HG03457 (cell line): ENCODE results near the gene CARM1.
A peak's percentile ranks its signal among the peaks of the same experiment; 100 is the strongest.
"Not testable (repeated sequence)": the region's sequence is repeated elsewhere in the genome, so short reads cannot be mapped to it uniquely, and the experiment has no call there.

Experiments
- ATAC-seq: cut with Tn5 transposase; IDR thresholded peaks from one replicate; pipeline ENCODE4 v1.9.1; 2021; ENCODE audit warnings: moderate number of reproducible peaks; ENCODE audit not compliant: unreplicated experiment

The CARM1 gene

GRCh38 chr19:10927730-10928562 is 56.6 kb downstream of the CARM1 start:
- no peak for ATAC-seq

- peak; percentile 59 for ATAC-seq
Measured at GRCh38 chr19:10928563-10929401, 57.4 kb downstream of the CARM1 start, which contains the start of the genes TIMM29 and YIPF2. Gene TIMM29, plus strand, starts transcription at chr19:10928811. Its CDS starts 12 bp downstream, at chr19:10928823. Gene YIPF2, minus strand, starts transcription at chr19:10928639. Its CDS starts 229 bp downstream, at chr19:10928410.

- ATAC-seq: no peak
Measured at GRCh38 chr19:10929402-10929794, 58.0 kb downstream of the CARM1 start.

- no peak for ATAC-seq
Measured at GRCh38 chr19:10935371-10936059, 64.2 kb downstream of the CARM1 start.

GRCh38 chr19:10936661-10937084 is 65.3 kb downstream of the CARM1 start:
- no peak for ATAC-seq

GRCh38 chr19:10941649-10942048 is 70.3 kb downstream of the CARM1 start:
- not testable (repeated sequence) for ATAC-seq

- ATAC-seq: not testable (repeated sequence)
Measured at GRCh38 chr19:10943412-10943811, 72.1 kb downstream of the CARM1 start.

- ATAC-seq: no peak
Measured at GRCh38 chr19:10945264-10945663, 73.9 kb downstream of the CARM1 start.

- no peak for ATAC-seq
Measured at GRCh38 chr19:10946958-10947657, 75.8 kb downstream of the CARM1 start.

GRCh38 chr19:10952809-10953208 is 81.5 kb downstream of the CARM1 start:
- no peak for ATAC-seq

- not testable (repeated sequence) for ATAC-seq
Measured at GRCh38 chr19:10959277-10959968, 88.1 kb downstream of the CARM1 start.

GRCh38 chr19:10960314-10961072 is 89.1 kb downstream of the CARM1 start, which contains the start of gene SMARCA4:
Gene SMARCA4, plus strand, starts transcription at chr19:10961030. Its CDS starts 23,122 bp downstream, at chr19:10984152.
- ATAC-seq: peak; percentile 63

- ATAC-seq: peak; percentile 25
Measured at GRCh38 chr19:10961073-10961860, 89.9 kb downstream of the CARM1 start.

- no peak for ATAC-seq
Measured at GRCh38 chr19:10962863-10963262, 91.5 kb downstream of the CARM1 start.

GRCh38 chr19:10963865-10964264 is 92.5 kb downstream of the CARM1 start:
- ATAC-seq: no peak

GRCh38 chr19:10964903-10965302 is 93.5 kb downstream of the CARM1 start:
- no peak for ATAC-seq

GRCh38 chr19:10965398-10965797 is 94.0 kb downstream of the CARM1 start:
- ATAC-seq: no peak

- no peak for ATAC-seq
Measured at GRCh38 chr19:10966809-10967208, 95.5 kb downstream of the CARM1 start.
